H1 (cell line): ENCODE measurements around the gene DNAJC16. TPM values are rescaled to one million over a fixed set of nuclear protein-coding genes. Genes with fewer than 3 reads are reported as not detected.

Source experiments
- BCL11A ChIP-seq, 2 experiments: IDR thresholded peaks; one replicate each; pipeline ENCODE4 v1.6.1; 2011; ENCODE audit warnings: low read depth in 2 of 2, low read length in 2 of 2, mild to moderate bottlenecking in 2 of 2
- CREB1 ChIP-seq: IDR thresholded peaks from 2 replicates; pipeline ENCODE4 v1.6.1; 2012; ENCODE audit warnings: inconsistent platforms
- EZH2 ChIP-seq: fragments of 200-600 bp; sonication (generic); IDR thresholded peaks from 2 replicates; pipeline ENCODE4 v1.7.1; 2012; ENCODE audit warnings: low read depth, mild to moderate bottlenecking, moderate library complexity, low read length, inconsistent platforms; ENCODE audit not compliant: severe bottlenecking
- HDAC6 ChIP-seq: IDR thresholded peaks from one replicate; pipeline ENCODE4 v1.7.1; 2012; ENCODE audit warnings: low read depth, mild to moderate bottlenecking, inconsistent platforms, low read length, moderate library complexity
- KDM4A ChIP-seq: IDR thresholded peaks from one replicate; pipeline ENCODE4 v1.7.1; 2012; ENCODE audit warnings: low read depth, mild to moderate bottlenecking, moderate library complexity, low read length, inconsistent platforms; ENCODE audit not compliant: severe bottlenecking
- PHF8 ChIP-seq: fragments of 200-600 bp; sonication (generic); conservative IDR thresholded peaks from 2 replicates; pipeline ENCODE4 v1.7.1; 2012; ENCODE audit warnings: low read depth, mild to moderate bottlenecking, inconsistent platforms, low read length, moderate library complexity
- POU5F1 ChIP-seq: IDR thresholded peaks from 2 replicates; pipeline ENCODE4 v1.6.1; 2011; ENCODE audit warnings: low read depth, mild to moderate bottlenecking, low read length, moderate library complexity
- SP1 ChIP-seq: IDR thresholded peaks from 2 replicates; pipeline ENCODE4 v1.6.1; 2011; ENCODE audit warnings: low read depth, low read length
- polyA plus RNA-seq, 7 experiments: library from polyadenylated mRNA; depleted of rRNA in 3 of 7; stranded (reverse) in 5 of 7; unstranded in 2 of 7; fragments of >200 nt in 5 of 7; fragments of 200-250 nt in 2 of 7; gene quantifications; 1 replicate in 5 of 7; 2 replicates in 1 of 7; 4 replicates in 1 of 7; pipeline versions ENCODE4 v1.2.1 to v1.2.3, GENCODE V29; 2011 to 2013; ENCODE audit warnings: missing spikeins in 2 of 7, mixed read lengths in 2 of 7
- total RNA-seq: library from RNA; stranded (reverse); fragmentation: NEBNext Ultra II Directional; extraction: Animal tissue kit (Norgen Biotek cat#: 25700); gene quantifications from 2 replicates; pipeline ENCODE4 v1.2.1, GENCODE V29; 2021
- TF ChIP-seq, protein P1 (sequence below): fragments of 300-600 bp; sonication (generic); IDR thresholded peaks from 2 replicates; pipeline ENCODE4 v1.7.1; 2012; ENCODE audit warnings: low read length, moderate library complexity, mild to moderate bottlenecking, inconsistent platforms; ENCODE audit not compliant: insufficient replicate concordance
- TF ChIP-seq, protein P2 (sequence below): IDR thresholded peaks from 2 replicates; pipeline ENCODE4 v1.6.1; 2012; ENCODE audit warnings: inconsistent platforms

The DNAJC16 gene
- total and polyA plus RNA-seq, 2 of the 8 experiments (the other 6 are each of a cell fraction or from before 2014, with no cell fraction given) = 7.9 to 23.3 TPM

DNA sequence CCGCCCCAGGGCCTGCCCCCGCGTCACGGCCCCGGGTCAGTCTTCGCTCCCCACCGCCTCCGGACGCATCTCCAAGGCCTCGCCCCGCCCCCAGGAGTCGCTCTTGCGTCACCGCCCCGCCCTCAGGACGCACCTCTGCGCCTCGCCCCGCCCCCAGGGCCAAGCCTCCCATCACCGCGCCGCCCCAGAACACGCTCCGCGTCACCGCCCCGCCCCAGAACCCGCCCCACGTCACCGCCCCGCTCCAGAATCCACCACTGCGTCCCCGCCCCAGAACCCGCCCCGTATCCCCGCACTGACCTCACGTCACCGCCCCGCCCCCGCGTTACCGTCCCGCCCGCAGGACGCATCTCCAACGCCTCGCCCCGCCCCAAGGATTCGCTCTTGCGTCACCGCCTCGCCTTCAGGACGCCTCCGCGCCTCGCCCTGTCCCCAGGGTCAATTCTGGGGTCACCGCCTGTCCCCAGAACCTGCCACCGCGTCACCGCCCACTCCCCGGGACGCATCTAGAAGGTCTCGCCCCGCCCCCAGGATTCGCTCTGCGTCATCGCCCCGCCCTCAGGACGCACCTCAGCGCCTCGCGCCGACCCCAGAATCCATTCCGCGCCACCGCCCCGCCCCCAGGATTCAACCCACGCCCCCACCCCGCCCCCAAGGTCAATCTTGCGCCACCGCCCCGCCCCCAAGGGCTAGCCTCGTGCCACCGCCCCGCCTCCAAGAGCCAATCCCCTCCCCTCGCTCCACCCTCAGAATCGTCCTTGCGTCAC is 2.2 kb upstream of the DNAJC16 start (continued):
- TF ChIP-seq, protein P1, sequence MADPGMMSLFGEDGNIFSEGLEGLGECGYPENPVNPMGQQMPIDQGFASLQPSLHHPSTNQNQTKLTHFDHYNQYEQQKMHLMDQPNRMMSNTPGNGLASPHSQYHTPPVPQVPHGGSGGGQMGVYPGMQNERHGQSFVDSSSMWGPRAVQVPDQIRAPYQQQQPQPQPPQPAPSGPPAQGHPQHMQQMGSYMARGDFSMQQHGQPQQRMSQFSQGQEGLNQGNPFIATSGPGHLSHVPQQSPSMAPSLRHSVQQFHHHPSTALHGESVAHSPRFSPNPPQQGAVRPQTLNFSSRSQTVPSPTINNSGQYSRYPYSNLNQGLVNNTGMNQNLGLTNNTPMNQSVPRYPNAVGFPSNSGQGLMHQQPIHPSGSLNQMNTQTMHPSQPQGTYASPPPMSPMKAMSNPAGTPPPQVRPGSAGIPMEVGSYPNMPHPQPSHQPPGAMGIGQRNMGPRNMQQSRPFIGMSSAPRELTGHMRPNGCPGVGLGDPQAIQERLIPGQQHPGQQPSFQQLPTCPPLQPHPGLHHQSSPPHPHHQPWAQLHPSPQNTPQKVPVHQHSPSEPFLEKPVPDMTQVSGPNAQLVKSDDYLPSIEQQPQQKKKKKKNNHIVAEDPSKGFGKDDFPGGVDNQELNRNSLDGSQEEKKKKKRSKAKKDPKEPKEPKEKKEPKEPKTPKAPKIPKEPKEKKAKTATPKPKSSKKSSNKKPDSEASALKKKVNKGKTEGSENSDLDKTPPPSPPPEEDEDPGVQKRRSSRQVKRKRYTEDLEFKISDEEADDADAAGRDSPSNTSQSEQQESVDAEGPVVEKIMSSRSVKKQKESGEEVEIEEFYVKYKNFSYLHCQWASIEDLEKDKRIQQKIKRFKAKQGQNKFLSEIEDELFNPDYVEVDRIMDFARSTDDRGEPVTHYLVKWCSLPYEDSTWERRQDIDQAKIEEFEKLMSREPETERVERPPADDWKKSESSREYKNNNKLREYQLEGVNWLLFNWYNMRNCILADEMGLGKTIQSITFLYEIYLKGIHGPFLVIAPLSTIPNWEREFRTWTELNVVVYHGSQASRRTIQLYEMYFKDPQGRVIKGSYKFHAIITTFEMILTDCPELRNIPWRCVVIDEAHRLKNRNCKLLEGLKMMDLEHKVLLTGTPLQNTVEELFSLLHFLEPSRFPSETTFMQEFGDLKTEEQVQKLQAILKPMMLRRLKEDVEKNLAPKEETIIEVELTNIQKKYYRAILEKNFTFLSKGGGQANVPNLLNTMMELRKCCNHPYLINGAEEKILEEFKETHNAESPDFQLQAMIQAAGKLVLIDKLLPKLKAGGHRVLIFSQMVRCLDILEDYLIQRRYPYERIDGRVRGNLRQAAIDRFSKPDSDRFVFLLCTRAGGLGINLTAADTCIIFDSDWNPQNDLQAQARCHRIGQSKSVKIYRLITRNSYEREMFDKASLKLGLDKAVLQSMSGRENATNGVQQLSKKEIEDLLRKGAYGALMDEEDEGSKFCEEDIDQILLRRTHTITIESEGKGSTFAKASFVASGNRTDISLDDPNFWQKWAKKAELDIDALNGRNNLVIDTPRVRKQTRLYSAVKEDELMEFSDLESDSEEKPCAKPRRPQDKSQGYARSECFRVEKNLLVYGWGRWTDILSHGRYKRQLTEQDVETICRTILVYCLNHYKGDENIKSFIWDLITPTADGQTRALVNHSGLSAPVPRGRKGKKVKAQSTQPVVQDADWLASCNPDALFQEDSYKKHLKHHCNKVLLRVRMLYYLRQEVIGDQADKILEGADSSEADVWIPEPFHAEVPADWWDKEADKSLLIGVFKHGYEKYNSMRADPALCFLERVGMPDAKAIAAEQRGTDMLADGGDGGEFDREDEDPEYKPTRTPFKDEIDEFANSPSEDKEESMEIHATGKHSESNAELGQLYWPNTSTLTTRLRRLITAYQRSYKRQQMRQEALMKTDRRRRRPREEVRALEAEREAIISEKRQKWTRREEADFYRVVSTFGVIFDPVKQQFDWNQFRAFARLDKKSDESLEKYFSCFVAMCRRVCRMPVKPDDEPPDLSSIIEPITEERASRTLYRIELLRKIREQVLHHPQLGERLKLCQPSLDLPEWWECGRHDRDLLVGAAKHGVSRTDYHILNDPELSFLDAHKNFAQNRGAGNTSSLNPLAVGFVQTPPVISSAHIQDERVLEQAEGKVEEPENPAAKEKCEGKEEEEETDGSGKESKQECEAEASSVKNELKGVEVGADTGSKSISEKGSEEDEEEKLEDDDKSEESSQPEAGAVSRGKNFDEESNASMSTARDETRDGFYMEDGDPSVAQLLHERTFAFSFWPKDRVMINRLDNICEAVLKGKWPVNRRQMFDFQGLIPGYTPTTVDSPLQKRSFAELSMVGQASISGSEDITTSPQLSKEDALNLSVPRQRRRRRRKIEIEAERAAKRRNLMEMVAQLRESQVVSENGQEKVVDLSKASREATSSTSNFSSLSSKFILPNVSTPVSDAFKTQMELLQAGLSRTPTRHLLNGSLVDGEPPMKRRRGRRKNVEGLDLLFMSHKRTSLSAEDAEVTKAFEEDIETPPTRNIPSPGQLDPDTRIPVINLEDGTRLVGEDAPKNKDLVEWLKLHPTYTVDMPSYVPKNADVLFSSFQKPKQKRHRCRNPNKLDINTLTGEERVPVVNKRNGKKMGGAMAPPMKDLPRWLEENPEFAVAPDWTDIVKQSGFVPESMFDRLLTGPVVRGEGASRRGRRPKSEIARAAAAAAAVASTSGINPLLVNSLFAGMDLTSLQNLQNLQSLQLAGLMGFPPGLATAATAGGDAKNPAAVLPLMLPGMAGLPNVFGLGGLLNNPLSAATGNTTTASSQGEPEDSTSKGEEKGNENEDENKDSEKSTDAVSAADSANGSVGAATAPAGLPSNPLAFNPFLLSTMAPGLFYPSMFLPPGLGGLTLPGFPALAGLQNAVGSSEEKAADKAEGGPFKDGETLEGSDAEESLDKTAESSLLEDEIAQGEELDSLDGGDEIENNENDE = no peak
- TF ChIP-seq, protein P2, sequence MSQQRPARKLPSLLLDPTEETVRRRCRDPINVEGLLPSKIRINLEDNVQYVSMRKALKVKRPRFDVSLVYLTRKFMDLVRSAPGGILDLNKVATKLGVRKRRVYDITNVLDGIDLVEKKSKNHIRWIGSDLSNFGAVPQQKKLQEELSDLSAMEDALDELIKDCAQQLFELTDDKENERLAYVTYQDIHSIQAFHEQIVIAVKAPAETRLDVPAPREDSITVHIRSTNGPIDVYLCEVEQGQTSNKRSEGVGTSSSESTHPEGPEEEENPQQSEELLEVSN = no peak
- TF ChIP-seq HDAC6 = no peak
- TF ChIP-seq PHF8 = peak; percentile 19; the same call in 1 of the 2 replicates
- no peak for TF ChIP-seq KDM4A
- no peak for TF ChIP-seq BCL11A (IDR thresholded peaks at IDR 0.05; ENCODE audit: low read depth in 2 of 2, low read length in 2 of 2)
- TF ChIP-seq EZH2 = no peak
- no peak for TF ChIP-seq POU5F1
- peak; percentile 88 for TF ChIP-seq CREB1
- no peak; the same call in 1 of the 2 replicates for TF ChIP-seq SP1
